ENCODE results near the gene SCNN1B.

The SCNN1B gene

GRCh38 chr16:23407436-23408127, 105.5 kb downstream of the SCNN1B start:
- no peak for DNase-seq (ENCODE audit: low read depth in 3 of 3)

DNA sequence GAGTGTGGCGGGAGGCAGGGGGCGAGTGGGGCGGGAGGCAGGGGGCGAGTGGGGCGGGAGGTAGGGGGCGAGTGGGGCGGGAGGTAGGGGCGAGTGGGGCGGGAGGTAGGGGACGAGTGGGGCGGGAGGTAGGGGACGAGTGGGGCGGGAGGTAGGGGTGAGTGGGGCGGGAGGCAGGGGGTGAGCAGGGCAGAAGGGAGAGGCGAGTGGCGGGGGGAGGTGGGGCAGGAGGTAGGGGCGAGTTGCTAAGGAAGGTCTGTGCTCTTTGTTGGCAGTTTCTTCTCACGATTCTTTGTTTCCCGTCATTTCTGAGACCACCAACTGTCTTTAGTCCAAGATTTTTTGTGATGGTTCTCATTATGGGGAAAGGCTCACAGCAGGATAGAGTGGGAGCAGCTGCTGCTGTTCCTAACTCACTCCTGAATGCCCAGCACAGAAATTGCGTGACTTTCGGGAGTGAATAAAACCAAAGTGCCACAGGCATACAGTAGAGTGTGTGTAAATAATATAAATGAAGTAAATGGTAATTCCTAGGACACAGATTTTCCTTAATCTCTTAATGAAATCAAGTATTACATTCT, 106.2 kb downstream of the SCNN1B start:
- DNase-seq (ENCODE audit: low read depth in 3 of 3): no peak

- DNase-seq (ENCODE audit: low read depth in 3 of 3): no peak
Observed at GRCh38 chr16:23408823-23409298, 106.8 kb downstream of the SCNN1B start.

DNA sequence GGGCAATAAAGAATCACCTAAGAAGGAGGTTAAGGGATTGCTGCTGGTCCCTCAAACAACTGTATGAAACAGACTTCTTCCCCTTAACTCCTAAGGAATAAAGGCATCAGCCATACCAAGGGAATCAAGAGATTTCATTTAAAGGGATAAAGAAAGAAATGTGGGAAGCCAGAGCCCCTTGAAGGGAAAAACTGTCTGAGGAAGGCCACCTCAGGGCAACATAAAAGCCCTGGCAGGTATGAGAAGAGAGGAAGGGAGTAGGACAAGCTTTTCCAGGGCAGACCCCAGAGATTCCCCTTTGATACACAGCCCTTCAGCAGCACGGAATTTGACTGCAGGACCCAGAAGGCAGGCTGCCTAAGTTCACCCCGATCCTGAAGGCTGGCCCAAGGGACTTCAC, 107.4 kb downstream of the SCNN1B start:
- no peak for DNase-seq (ENCODE audit: low read depth in 3 of 3)

DNA sequence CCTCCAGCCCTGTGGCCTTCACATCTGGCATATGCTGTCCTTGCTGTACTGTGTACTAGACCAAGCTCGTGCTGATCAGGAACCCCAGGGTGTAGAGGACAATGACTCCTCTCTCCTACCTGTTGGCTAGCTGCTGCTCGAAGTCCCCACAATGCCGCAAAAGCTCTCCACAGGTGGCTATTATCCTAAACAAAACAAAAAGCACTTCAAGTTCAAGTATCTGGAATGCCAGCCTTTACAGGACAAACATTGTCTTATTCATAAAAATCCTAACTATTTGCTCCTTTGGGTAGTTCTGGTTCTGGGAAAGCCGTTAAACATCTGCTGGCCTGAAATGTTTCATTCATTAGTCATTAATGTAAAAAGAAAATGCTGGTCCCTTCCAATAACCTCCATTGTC, 108.1 kb downstream of the SCNN1B start:
- DNase-seq (ENCODE audit: low read depth in 3 of 3): no peak

GRCh38 chr16:23414731-23415130, 112.6 kb downstream of the SCNN1B start:
- no peak for DNase-seq (ENCODE audit: low read depth in 3 of 3)

GRCh38 chr16:23416816-23417215, 114.7 kb downstream of the SCNN1B start:
- no peak for DNase-seq (ENCODE audit: low read depth in 3 of 3)

DNA sequence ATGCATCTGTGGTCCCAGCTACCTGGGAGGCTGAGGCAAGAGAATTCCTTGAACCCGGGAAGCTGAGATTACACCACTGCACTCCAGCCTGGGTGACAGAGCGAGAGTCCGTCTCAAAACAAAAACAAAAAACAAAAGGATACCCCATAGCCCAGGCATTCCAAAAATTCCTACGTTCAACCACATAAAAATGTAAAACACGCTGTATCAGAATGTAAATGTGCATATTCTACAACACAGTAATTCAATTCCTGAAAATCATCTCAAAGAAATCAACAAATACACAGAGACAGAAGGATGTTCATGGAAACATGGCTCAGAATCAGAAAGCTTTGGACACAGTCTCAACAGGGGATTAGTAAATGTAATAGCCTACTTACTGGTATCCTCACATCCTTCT, 117.9 kb downstream of the SCNN1B start:
- no peak for DNase-seq (ENCODE audit: low read depth in 3 of 3)

GRCh38 chr16:23423496-23424049, 121.5 kb downstream of the SCNN1B start:
- no peak for DNase-seq (ENCODE audit: low read depth in 3 of 3)

DNA sequence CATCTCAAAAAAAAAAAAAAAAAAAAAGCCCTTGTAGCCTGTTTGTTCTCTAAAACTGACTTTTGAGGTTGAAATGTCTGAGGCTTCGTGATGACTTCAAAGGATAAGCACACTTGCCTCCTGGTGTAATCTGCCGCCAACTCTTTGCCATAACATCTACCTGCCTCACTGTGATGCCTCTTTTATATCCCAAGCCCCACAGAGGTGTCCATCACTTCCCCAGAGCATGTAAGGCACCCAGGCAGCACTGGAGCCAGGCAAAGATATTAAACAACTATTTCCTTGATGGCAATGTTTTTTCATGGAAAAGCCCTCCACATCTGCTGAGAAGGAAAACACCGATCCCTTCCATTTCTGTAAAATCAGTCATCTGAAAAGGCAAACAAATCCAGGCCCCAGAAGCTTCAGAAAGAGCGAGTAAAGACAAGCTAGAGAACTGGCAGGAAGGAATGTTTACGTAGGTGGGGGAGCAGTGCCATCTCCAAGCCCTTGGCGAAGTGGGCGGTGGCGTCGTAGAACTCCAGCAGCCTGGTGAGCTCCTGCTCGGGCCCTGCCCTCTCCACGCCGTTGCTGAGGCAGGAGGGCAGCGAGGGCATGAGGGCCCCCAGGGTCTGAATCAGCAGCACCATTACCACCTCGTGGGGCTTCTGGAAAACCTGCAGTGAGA, 122.3 kb downstream of the SCNN1B start:
- DNase-seq (ENCODE audit: low read depth in 3 of 3): no peak

DNA sequence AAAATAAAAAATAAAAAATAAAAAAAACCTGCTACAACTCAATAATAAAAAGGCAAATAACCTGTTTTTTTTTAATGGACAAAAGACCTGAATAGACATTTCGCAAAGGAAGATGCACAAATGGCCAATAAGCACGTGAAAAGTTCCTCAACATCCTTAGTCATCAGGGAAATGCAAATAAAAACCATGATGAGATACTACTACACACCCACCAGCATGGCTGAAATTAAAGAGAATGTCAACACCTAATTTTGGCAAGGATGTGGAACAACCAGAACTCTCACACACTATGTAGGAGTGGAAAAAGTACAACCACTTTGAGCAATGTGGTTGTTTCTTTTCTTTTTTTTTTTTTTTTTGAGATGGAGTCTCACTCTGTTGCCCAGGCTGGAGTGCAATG, 126.2 kb downstream of the SCNN1B start:
- no peak for DNase-seq (ENCODE audit: low read depth in 3 of 3)
